K562 (cell line): ENCODE results near the gene GART. TPM values are rescaled to one million over a fixed set of nuclear protein-coding genes. Genes with fewer than 3 reads are reported as not detected.
A peak's percentile ranks its signal among the peaks of the same experiment; 100 is the strongest.

ENCODE experiments used
- ARHGAP35 ChIP-seq: fragments of 450-650 bp; IDR thresholded peaks from 2 replicates; pipeline ENCODE4 v1.6.1; 2018; ENCODE audit not compliant: partially characterized antibody
- ARID3A ChIP-seq: IDR thresholded peaks from 2 replicates; pipeline ENCODE4 v1.6.1; 2012; ENCODE audit warnings: low read depth, low read length, improper control_type of control experiment, borderline replicate concordance
- CUX1 ChIP-seq: fragments of 200-800 bp; sonication (Bioruptor generic); IDR thresholded peaks from 2 replicates; pipeline ENCODE4 v1.6.1; 2016; ENCODE audit warnings: missing genetic modification characterization, missing compliant biosample characterization
- ERF ChIP-seq: fragments of 450-650 bp; formaldehyde crosslinking; IDR thresholded peaks from 2 replicates; pipeline ENCODE4 v1.4.0; 2020; ENCODE audit warnings: mild to moderate bottlenecking, mixed read lengths
- NCOA4 ChIP-seq: fragments of 450-650 bp; IDR thresholded peaks from 2 replicates; pipeline ENCODE4 v1.6.1; 2018; ENCODE audit warnings: mild to moderate bottlenecking; ENCODE audit not compliant: partially characterized antibody
- PBX2 ChIP-seq, 2 experiments: IDR thresholded peaks in 1 of 2; conservative IDR thresholded peaks in 1 of 2; 2 replicates each; pipeline ENCODE4 v1.6.1; 2016; ENCODE audit warnings: low read depth in 2 of 2, mild to moderate bottlenecking in 1 of 2, missing compliant biosample characterization in 1 of 2, missing genetic modification characterization in 1 of 2, moderate library complexity in 1 of 2
- TAF9B ChIP-seq: fragments of 450-650 bp; IDR thresholded peaks from 2 replicates; pipeline ENCODE4 v1.6.1; 2018; ENCODE audit warnings: mild to moderate bottlenecking; ENCODE audit not compliant: partially characterized antibody
- TARDBP ChIP-seq: fragments of 450-650 bp; IDR thresholded peaks from 2 replicates; pipeline ENCODE4 v1.6.1; 2016
- ZNF511 ChIP-seq: sonication (generic); formaldehyde crosslinking; IDR thresholded peaks from 2 replicates; pipeline ENCODE4 v1.8.0; 2022; ENCODE audit warnings: mild to moderate bottlenecking, missing genetic modification reagents
- ZNF707 ChIP-seq: fragments of 250-450 bp; sonication (Bioruptor Pico); conservative IDR thresholded peaks from 2 replicates; pipeline ENCODE4 v1.8.0; 2022; ENCODE audit warnings: inconsistent platforms, mild to moderate bottlenecking, moderate library complexity
- ZNF766 ChIP-seq: fragments of 200-800 bp; sonication (Bioruptor generic); conservative IDR thresholded peaks from 2 replicates; pipeline ENCODE4 v1.6.1; 2016; ENCODE audit warnings: missing genetic modification characterization, missing compliant biosample characterization
- ZNF778 ChIP-seq: fragments of 450-650 bp; formaldehyde crosslinking; IDR thresholded peaks from 2 replicates; pipeline ENCODE4 v1.4.0; 2020; ENCODE audit warnings: mild to moderate bottlenecking, moderate library complexity
- polyA plus RNA-seq, 8 experiments: library from polyadenylated mRNA; depleted of rRNA in 4 of 8; stranded (reverse) in 5 of 8; unstranded in 3 of 8; fragments of >200 nt; fragmentation: Nextera tagmentation in 2 of 8; fragmentation: Illumina TruSeq in 1 of 8; extraction: Ambion mirVana in 2 of 8; extraction: Trizol in 1 of 8; gene quantifications; 2 replicates each; pipeline versions ENCODE4 v1.2.1 to v1.2.3, GENCODE V29; 2011 to 2014; ENCODE audit warnings: inconsistent platforms in 1 of 8, missing spikeins in 1 of 8
- total RNA-seq, 7 experiments: library from RNA; depleted of rRNA in 6 of 7; stranded (reverse); fragments of >200 nt in 6 of 7; fragmentation: Illumina TruSeq in 2 of 7; extraction: Trizol in 2 of 7; gene quantifications; 2 replicates each; pipeline versions ENCODE4 v1.2.1 to v1.2.3, GENCODE V29; 2011 to 2021; ENCODE audit warnings: low replicate concordance in 1 of 7
- TF ChIP-seq, protein P1 (sequence below): fragments of 250-450 bp; sonication (Bioruptor Pico); IDR thresholded peaks from 2 replicates; pipeline ENCODE4 v1.4.0; 2020

Gene GART
- total and polyA plus RNA-seq, 9 of the 15 experiments (the other 6 are each of a cell fraction or from before 2014, with no cell fraction given), result 141 to 429 (median 349) TPM

DNA sequence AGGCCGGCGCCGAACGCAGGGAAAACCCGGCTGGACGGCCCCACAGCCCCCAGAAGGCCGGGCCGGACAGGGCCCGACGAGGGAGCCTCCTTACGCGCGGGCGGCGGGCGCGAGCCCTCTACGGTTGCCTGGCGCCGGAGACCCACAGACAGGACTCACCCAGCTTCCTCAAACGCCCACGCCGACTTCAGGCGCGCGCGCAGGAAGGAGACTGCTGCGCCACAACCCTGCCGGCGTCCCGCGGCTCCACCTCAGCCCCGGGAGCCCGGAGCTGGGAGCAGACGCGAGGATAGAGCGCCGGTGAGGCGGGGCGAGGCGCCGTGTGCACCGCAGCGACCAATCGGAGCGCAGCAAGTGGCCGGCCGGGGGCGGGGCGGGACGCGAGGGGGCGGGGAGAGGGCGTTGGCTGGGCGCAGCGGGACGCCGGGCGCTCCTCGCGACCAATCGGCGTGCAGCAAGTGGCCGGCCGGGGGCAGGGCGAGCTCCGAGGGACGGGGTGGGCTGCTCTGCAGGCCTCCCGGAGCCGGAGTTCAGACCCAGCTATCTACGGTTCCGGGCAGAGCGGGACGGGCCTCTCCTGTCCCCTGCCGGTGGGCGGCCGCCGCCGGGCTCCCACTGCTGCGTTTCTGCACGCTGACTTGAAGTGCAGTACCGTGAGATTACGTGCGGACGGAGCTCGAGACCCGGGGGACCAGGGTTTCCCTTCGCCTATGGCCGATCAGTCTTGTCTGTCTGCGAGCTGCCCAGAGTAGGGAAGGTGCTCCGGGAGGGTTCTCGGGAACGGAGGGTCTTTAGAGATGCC lies 62.0 kb downstream of the GART start, which contains the start of gene TMEM50B (continued):
- TF ChIP-seq CUX1 (CRISPR knock-in tag) (no peak), ARID3A (no peak), ZNF707 (CRISPR knock-in tag) (no peak), PBX2 (CRISPR knock-in tag; IDR thresholded peaks at IDR 0.05; ENCODE audit: low read depth) (no peak), PBX2 (tag; conservative IDR thresholded peaks at IDR 0.05; ENCODE audit: low read depth) (no peak; the same call in 1 of the 2 replicates), ERF (peak; percentile 78; the same call in 1 of the 2 replicates), ZNF778 (no peak), NCOA4 (no peak), ARHGAP35 (no peak), ZNF766 (CRISPR knock-in tag) (no peak; the same call in 1 of the 2 replicates), ZNF511 (CRISPR knock-in tag) (peak; percentile 26; the same call in 1 of the 2 replicates), TAF9B (peak; percentile 79), TARDBP (peak; percentile 81; the same call in 1 of the 2 replicates)
- TF ChIP-seq, protein P1, sequence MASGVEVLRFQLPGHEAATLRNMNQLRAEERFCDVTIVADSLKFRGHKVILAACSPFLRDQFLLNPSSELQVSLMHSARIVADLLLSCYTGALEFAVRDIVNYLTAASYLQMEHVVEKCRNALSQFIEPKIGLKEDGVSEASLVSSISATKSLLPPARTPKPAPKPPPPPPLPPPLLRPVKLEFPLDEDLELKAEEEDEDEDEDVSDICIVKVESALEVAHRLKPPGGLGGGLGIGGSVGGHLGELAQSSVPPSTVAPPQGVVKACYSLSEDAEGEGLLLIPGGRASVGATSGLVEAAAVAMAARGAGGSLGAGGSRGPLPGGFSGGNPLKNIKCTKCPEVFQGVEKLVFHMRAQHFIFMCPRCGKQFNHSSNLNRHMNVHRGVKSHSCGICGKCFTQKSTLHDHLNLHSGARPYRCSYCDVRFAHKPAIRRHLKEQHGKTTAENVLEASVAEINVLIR (CRISPR knock-in tag), result no peak
